ENCODE results near the gene ATP2B2. TPM values are rescaled to one million over a fixed set of nuclear protein-coding genes. Genes with fewer than 3 reads are reported as not detected.

The ATP2B2 gene
- total RNA-seq, 8 experiments from 2014 or later, result 0.04 to 3.5 (median 0.73) TPM

- H3K27ac ChIP-seq, result no peak overlapping the region
- H3K4me1 ChIP-seq (replicated peaks in 1 of 2), result no peaks in the 10 kb centered on the region
- in situ Hi-C loops (cut with MboI; ENCODE audit: low pct_unique_long_range_greater_than_20kb in 2 of 9, low sequenced_read_pairs in 9 of 9, unreplicated experiment in 9 of 9), result no loop called here
- 50 to 86% (median 80%) methylated on average over 1 to 2 of the region's 4 CpGs; no CpG with 5 or more reads in 5 of the 10 experiments for WGBS, 10 experiments
- no peak overlapping the region for H3K4me3 ChIP-seq
- no peak for ATAC-seq (replicated peaks in 6 of 8)
Measured at GRCh38 chr3:10396931-10397330, 108.5 kb downstream of the ATP2B2 start.

GRCh38 chr3:10396083-10396482 is 109.3 kb downstream of the ATP2B2 start:
- WGBS, 10 experiments, result 40 to 90% (median 64%) methylated on average over 1 to 2 of the region's 4 CpGs; no CpG with 5 or more reads in 6 of the 10 experiments
- Histone ChIP-seq H3K4me1 (replicated peaks in 1 of 2) (no peaks in the 10 kb centered on the region), H3K4me3 (no peak overlapping the region), H3K27ac (no peak overlapping the region)
- ATAC-seq (replicated peaks in 6 of 8), result no peak
- in situ Hi-C loops (cut with MboI; ENCODE audit: low pct_unique_long_range_greater_than_20kb in 2 of 9, low sequenced_read_pairs in 9 of 9, unreplicated experiment in 9 of 9), result no loop called here

- ATAC-seq (replicated peaks in 6 of 8), result no peak
Measured at GRCh38 chr3:10395671-10396070, 109.7 kb downstream of the ATP2B2 start.

GRCh38 chr3:10395196-10395595 is 110.2 kb downstream of the ATP2B2 start:
- H3K4me3 ChIP-seq, result no peak overlapping the region
- 20 to 100% (median 50%) methylated on average over 1 to 5 of the region's 7 CpGs; no CpG with 5 or more reads in 1 of the 10 experiments for WGBS, 10 experiments
- H3K4me1 ChIP-seq (replicated peaks in 1 of 2), result no peaks in the 10 kb centered on the region
- in situ Hi-C loops (cut with MboI; ENCODE audit: low pct_unique_long_range_greater_than_20kb in 2 of 9, low sequenced_read_pairs in 9 of 9, unreplicated experiment in 9 of 9), result no loop called here
- no peak overlapping the region for H3K27ac ChIP-seq
- no peak for ATAC-seq (replicated peaks in 6 of 8)

More at GRCh38 chr3:10395671-10396070, 109.7 kb downstream of the ATP2B2 start:
- in situ Hi-C loops (cut with MboI; ENCODE audit: low pct_unique_long_range_greater_than_20kb in 2 of 9, low sequenced_read_pairs in 9 of 9, unreplicated experiment in 9 of 9), result no loop called here
- WGBS, 10 experiments, result 35 to 100% (median 71%) methylated on average over 1 to 4 of the region's 4 CpGs; no CpG with 5 or more reads in 5 of the 10 experiments
- H3K27ac ChIP-seq, result no peak overlapping the region
- no peak overlapping the region for H3K4me3 ChIP-seq
- H3K4me1 ChIP-seq (replicated peaks in 1 of 2), result no peaks in the 10 kb centered on the region

- ATAC-seq (replicated peaks in 6 of 8), result no peak
- Histone ChIP-seq H3K4me1 (replicated peaks in 1 of 2) (no peaks in the 10 kb centered on the region), H3K4me3 (no peak overlapping the region), H3K27ac (no peak overlapping the region)
- in situ Hi-C loops (cut with MboI; ENCODE audit: low pct_unique_long_range_greater_than_20kb in 2 of 9, low sequenced_read_pairs in 9 of 9, unreplicated experiment in 9 of 9), result no loop called here
- 83% methylated on average over 1 of the region's 15 CpGs; no CpG with 5 or more reads in 9 of the 10 experiments for WGBS, 10 experiments
Measured at GRCh38 chr3:10394491-10395025, 110.8 kb downstream of the ATP2B2 start.

GRCh38 chr3:10393514-10393913 is 111.9 kb downstream of the ATP2B2 start:
- WGBS, 10 experiments, result 0 to 100% (median 33%) methylated on average over 1 of the region's 2 CpGs; no CpG with 5 or more reads in 7 of the 10 experiments
- in situ Hi-C loops (cut with MboI; ENCODE audit: low pct_unique_long_range_greater_than_20kb in 2 of 9, low sequenced_read_pairs in 9 of 9, unreplicated experiment in 9 of 9), result no loop called here
- ATAC-seq (replicated peaks in 6 of 8), result no peak

GRCh38 chr3:10392906-10393461 is 112.4 kb downstream of the ATP2B2 start:
- 20 to 100% (median 87%) methylated on average over 1 to 4 of the region's 15 CpGs; no CpG with 5 or more reads in 5 of the 10 experiments for WGBS, 10 experiments
- no peak for ATAC-seq (replicated peaks in 6 of 8)
- Histone ChIP-seq H3K27ac (no peak overlapping the region), H3K4me3 (no peak overlapping the region), H3K4me1 (replicated peaks in 1 of 2) (no peaks in the 10 kb centered on the region)
- in situ Hi-C loops (cut with MboI; ENCODE audit: low pct_unique_long_range_greater_than_20kb in 2 of 9, low sequenced_read_pairs in 9 of 9, unreplicated experiment in 9 of 9), result no loop called here

More at GRCh38 chr3:10393514-10393913, 111.9 kb downstream of the ATP2B2 start:
- Histone ChIP-seq H3K4me3 (no peak overlapping the region), H3K4me1 (replicated peaks in 1 of 2) (no peaks in the 10 kb centered on the region), H3K27ac (no peak overlapping the region)

GRCh38 chr3:10392244-10392643 is 113.1 kb downstream of the ATP2B2 start:
- Histone ChIP-seq H3K4me3 (no peak overlapping the region), H3K4me1 (replicated peaks in 1 of 2) (no peaks in the 10 kb centered on the region), H3K27ac (no peak overlapping the region)
- in situ Hi-C loops (cut with MboI; ENCODE audit: low pct_unique_long_range_greater_than_20kb in 2 of 9, low sequenced_read_pairs in 9 of 9, unreplicated experiment in 9 of 9), result no loop called here
- WGBS, 10 experiments, result 0 to 100% (median 48%) methylated on average over 1 to 2 of the region's 4 CpGs; no CpG with 5 or more reads in 4 of the 10 experiments
- no peak for ATAC-seq (replicated peaks in 6 of 8)

- no peak overlapping the region for H3K27ac ChIP-seq
- H3K4me1 ChIP-seq (replicated peaks in 1 of 2), result no peaks in the 10 kb centered on the region
- 0 to 70% (median 55%) methylated on average over 1 to 2 of the region's 9 CpGs; no CpG with 5 or more reads in 6 of the 10 experiments for WGBS, 10 experiments
- H3K4me3 ChIP-seq, result no peak overlapping the region
- peak in 3 of 8 experiments; percentile 41 to 78 (median 52) for ATAC-seq (replicated peaks in 6 of 8)
- in situ Hi-C loops (cut with MboI; ENCODE audit: low pct_unique_long_range_greater_than_20kb in 2 of 9, low sequenced_read_pairs in 9 of 9, unreplicated experiment in 9 of 9), result no loop called here
Measured at GRCh38 chr3:10391391-10391790, 114.0 kb downstream of the ATP2B2 start.

- 0 to 100% (median 76%) methylated on average over 1 to 5 of the region's 7 CpGs; no CpG with 5 or more reads in 4 of the 10 experiments for WGBS, 10 experiments
- in situ Hi-C loops (cut with MboI; ENCODE audit: low pct_unique_long_range_greater_than_20kb in 2 of 9, low sequenced_read_pairs in 9 of 9, unreplicated experiment in 9 of 9), result no loop called here
- Histone ChIP-seq H3K4me1 (replicated peaks in 1 of 2) (no peaks in the 10 kb centered on the region), H3K27ac (no peak overlapping the region), H3K4me3 (no peak overlapping the region)
- ATAC-seq (replicated peaks in 6 of 8), result no peak
Measured at GRCh38 chr3:10390641-10391373, 114.6 kb downstream of the ATP2B2 start.

GRCh38 chr3:10389995-10390394 is 115.4 kb downstream of the ATP2B2 start:
- 0 to 80% (median 49%) methylated on average over 1 to 2 of the region's 2 CpGs; no CpG with 5 or more reads in 4 of the 10 experiments for WGBS, 10 experiments
- Histone ChIP-seq H3K4me3 (no peak overlapping the region), H3K27ac (no peak overlapping the region), H3K4me1 (replicated peaks in 1 of 2) (no peaks in the 10 kb centered on the region)
- in situ Hi-C loops (cut with MboI; ENCODE audit: low pct_unique_long_range_greater_than_20kb in 2 of 9, low sequenced_read_pairs in 9 of 9, unreplicated experiment in 9 of 9), result no loop called here
- ATAC-seq (replicated peaks in 6 of 8), result no peak

GRCh38 chr3:10389339-10389738 is 116.0 kb downstream of the ATP2B2 start:
- in situ Hi-C loops (cut with MboI; ENCODE audit: low pct_unique_long_range_greater_than_20kb in 2 of 9, low sequenced_read_pairs in 9 of 9, unreplicated experiment in 9 of 9), result no loop called here
- Histone ChIP-seq H3K4me3 (no peak overlapping the region), H3K27ac (no peak overlapping the region), H3K4me1 (replicated peaks in 1 of 2) (no peaks in the 10 kb centered on the region)
- no peak for ATAC-seq (replicated peaks in 6 of 8)
- 0 to 60% (median 0%) methylated on average over 1 of the region's 1 CpG; no CpG with 5 or more reads in 3 of the 10 experiments for WGBS, 10 experiments

GRCh38 chr3:10387881-10388609 is 117.3 kb downstream of the ATP2B2 start:
- no peak for ATAC-seq (replicated peaks in 6 of 8)
- Histone ChIP-seq H3K4me3 (no peak overlapping the region), H3K27ac (no peak overlapping the region), H3K4me1 (replicated peaks in 1 of 2) (no peaks in the 10 kb centered on the region)
- in situ Hi-C loops (cut with MboI; ENCODE audit: low pct_unique_long_range_greater_than_20kb in 2 of 9, low sequenced_read_pairs in 9 of 9, unreplicated experiment in 9 of 9), result no loop called here
- WGBS, 10 experiments, result 0 to 100% (median 66%) methylated on average over 1 to 6 of the region's 6 CpGs; no CpG with 5 or more reads in 3 of the 10 experiments
